Measurements from ENCODE around the gene CER1. TPM values are rescaled to one million over a fixed set of nuclear protein-coding genes. Genes with fewer than 3 reads are reported as not detected.

CER1 gene, protein sequence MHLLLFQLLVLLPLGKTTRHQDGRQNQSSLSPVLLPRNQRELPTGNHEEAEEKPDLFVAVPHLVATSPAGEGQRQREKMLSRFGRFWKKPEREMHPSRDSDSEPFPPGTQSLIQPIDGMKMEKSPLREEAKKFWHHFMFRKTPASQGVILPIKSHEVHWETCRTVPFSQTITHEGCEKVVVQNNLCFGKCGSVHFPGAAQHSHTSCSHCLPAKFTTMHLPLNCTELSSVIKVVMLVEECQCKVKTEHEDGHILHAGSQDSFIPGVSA
- total RNA-seq, result not detected

DNA sequence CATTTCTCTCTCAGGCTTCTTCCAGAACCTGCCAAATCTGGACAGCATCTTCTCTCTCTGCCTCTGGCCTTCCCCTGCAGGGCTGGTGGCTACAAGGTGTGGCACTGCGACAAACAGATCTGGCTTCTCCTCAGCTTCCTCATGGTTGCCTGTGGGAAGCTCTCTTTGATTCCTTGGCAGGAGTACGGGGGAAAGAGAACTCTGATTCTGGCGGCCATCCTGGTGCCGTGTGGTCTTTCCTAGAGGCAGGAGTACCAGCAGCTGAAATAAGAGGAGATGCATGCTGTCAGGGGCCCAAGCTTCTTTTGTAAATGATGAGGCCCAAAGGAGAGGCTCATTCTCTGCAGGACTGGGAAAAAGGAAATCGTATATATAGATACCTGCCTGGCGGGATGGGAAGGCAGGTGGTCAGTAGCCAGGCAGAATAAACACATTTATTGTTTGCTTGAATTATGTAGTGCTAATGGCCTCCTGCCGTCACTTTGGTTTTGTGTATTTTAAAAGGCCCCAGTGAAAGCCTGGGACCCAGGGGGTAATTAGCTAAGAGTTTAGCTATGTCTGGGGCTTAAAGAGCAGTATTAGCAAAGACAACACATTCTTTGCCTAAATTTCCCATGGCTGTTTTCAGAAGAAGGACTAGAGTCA lies at the start of gene CER1:
TSS of gene CER1 (minus strand) at position 343 of the 645 bp plus-strand sequence. CDS start at position 282, 61 bp downstream.

DNA sequence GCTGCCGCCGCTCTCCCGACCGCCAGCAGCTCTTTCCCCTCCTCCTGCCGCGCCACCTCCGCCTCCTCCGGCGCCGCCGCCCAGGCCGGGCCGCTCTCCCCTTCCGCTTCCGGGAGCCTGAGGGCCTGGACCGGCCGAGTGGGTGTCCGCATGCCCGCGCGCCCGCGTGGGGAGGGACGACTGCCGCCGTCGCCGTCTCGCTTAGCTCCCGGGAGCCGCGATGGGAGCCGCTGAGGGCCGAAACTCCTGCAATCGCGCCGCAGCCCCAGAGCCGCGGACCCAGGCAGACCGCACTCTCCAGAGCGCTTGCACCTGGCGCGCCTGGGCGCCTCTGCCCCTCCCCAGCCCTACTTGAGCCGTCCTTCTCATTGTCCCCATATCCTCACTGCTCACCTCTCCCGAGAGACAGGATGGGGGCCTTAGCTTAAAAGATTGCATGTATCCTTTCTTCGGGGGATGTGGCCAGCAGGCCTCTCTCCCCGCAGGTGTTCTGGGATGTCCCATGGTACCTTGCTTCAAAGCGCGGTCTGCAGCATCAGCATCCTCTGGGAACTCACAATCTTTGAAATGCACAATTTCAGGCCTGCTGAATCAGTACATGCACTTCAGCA lies 29.2 kb downstream of the CER1 start, which contains the start of gene ZDHHC21:
TSS of gene ZDHHC21 (minus strand) at position 182 of the 611 bp plus-strand sequence. CDS start 19,092 bp downstream, outside the sequence.

Other genes starting within 250 kb of the CER1 start
- gene ZDHHC21, start 29.3 kb downstream of the CER1 start, total RNA-seq, result 1 to 10 TPM; 7.3 TPM
- not detected for gene FREM1, start 187.7 kb upstream of the CER1 start, total RNA-seq

Measured in activated naive CD4-positive, alpha-beta T cell treated with anti-CD3 and anti-CD28 coated beads, Interleukin-2, amount 10 ng/mL, durations not matched to agents 5 hours and 36 hours (primary cell).